Stimulated activated CD8-positive, alpha-beta memory T cell treated with anti-CD3 and anti-CD28 coated beads, Interleukin-4, amount 100 ng/mL, for 24 hours (primary cell): ENCODE results near the gene MRPL53.
"Not testable (repeated sequence)": the region's sequence is repeated elsewhere in the genome, so short reads cannot be mapped to it uniquely, and the experiment has no call there.

Experiments
- DNase-seq: peaks from one replicate; pipeline ENCODE4 v3.0.0-alpha.2; 2020; ENCODE audit warnings: low read depth

MRPL53 gene

DNA sequence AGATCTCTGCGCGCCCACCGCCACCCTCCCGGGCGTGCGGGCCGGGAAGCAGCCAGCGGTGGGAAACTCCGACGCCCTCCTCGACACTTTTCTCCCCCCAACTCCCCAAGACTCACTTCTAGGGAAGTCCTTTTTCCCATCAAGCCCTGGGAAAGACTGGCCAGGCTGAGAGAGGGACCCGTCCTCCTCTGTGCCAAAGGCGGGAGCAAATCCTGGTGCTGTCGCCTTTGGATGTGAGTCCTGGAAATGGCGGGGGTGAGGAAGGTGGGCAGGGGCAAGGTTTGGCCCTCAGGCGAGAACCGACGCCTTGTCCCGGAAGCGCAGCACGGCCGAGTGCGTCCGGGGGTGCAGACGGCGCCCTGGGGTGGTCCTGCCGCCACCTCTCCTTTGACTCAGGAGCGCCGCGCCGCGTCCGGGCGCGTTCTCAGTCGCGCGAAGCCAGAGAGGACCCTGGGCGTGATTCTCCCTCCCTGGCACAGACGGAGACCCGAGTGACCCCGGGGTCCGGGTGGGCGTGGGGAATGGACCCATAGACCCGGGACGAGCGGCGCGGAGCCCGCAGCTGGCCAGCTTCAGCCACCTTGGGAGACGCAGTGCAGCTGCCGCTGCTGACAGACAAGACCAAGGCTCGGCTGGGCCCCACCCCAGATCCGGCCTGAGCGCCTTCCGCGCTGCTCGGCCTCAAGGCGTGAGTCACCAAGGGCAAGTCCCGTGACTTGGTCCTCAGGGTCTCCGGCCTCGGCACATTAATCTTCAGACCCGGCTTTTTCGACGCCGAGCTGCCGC lies 30.4 kb upstream of the MRPL53 start:
- peak; percentile 50 for DNase-seq

DNA sequence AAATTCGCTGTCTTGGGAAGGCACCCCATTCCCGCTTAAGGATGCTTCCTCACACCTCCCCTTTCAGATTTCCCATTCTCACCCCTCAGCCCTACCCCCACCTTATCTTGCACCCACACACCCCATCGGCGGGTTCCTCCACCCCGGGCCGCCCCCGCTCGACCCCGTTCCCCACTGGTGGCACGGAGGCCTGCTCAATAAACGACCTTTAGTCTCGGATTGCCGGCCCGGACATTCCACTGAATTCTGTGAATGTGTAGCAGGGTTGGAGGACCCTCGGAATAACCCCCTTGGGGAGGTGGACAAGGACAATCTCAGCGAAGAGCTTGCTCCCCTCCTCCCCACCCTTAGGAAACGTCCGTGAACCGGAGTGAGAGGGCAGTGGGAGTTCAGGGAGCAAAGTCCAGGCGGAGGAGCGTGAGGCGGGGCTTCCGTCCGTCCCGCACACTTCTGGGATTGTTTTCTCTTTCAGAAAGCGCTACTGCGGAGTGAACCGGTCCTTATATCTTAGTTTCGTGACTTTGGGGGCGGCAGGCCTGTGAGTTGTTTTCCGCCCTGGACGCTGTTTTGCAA lies 29.8 kb upstream of the MRPL53 start:
- no peak for DNase-seq

DNA sequence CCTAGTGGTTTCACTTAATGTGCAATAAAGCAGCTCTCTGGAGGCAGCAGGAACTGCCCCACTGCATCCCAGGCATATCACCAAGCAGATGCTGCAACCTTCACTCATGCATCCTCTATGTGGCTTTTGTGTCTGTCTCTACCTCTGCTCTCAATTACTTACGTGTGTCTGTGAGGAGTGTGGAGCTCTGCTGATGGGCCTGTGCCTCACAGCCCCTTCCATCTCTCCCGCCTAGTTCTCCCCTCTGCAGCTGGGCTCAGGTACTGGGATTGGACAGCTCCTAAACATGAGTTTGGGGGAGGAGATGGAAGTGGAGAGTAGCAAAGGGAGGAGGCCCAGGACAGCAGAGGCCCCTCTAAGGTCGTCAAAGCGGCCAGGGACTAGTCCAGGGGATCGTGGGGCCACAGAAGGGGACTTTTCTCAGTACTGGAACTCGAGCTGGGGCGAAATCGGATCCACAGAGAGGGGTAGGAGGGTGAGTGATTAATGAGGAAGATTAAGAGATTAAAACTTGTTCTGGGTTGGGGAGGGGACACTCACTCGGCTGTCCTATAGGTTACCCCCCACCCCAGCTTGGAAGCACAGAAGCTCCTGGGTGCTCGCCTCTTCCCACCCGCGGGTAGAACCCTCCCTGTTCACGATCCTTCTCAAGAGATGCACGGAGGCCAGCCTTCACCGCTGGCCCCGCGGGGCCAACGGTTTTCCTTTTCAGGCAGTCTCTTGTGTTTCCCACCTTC lies 29.0 kb upstream of the MRPL53 start:
- DNase-seq: no peak

DNA sequence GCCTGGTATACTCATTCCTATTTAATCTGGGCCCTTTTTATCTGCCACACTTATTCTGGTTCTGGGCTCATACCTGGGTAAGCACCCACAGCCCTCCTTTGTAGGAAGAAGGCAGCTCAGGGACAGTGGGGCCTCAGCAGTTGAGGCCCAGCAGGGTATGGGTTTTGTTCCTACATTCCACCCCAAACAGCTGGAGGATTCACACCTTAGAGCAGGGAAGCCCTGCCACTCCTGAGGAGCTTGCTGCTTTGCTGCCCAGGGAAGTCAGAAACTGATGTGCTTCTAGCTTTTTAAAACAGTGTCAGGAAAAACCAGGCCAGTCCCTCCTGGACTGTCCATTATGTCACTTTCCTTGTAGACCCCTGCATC lies 28.1 kb upstream of the MRPL53 start:
- no peak for DNase-seq

DNA sequence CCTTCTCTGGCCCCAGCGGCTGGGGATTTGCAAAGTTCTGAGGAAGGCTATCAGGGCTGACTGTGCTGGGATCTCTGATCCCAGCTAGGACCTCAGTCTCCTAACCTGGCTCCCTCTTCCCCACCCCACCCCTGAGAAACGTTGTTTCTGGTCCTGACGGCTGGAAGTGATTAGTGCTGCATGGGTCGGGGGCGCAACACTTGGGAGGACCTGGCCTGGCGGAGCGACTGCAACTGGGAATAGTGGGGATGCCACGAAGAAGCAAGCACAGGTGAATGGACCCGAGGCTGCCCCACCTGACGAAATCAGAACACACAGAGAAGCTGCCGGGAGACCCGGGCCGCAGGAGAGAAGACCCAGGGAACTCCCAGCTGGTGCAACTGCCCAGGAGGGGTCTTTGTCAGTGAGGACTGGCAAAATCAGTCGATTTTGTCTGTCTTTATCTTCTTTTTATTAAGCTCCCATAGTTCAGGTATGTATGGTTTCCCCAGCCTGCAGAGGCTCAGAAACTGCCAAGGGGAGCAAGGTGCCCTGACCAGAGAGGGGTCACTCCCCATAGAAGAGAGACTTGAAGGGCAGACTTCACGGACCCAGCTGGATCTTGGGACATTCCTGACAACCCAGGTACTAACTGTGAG lies 27.6 kb upstream of the MRPL53 start:
- no peak for DNase-seq

DNA sequence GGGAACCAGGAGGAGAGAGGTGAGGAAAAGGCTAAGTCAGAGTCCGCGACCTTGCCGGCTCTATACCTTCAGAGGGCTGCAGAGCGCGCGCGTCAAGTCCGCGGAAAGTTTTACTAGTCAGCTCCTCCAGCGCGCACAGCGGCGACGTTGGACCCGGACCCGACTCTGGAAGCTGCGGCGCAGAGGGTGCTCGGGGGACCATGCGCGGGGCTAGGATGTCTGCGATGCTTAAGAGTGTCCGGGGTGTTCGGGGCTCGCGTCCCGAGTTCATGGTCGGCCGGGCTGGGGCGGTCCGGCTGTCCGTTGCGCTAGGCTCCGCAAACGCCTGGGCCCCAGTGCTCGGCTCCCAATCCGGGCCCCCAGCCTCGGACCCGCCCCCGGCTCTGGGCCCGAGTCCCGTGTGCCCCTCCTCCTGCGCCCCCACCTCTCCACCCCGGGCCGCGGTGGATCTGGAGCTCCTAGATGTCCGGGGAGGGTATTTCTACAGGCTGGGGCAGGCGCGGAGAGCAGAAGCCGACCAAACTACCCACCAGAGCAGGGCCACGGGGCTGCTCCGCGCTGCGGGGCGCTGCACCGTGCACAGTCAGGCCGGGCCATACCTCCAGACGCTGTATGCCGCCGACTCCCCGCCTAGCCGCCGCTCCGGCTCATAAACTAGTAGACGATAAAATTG lies 26.9 kb upstream of the MRPL53 start, which contains the start of gene LBX2:
LBX2 (minus strand) TSS at position 337 of the 673 bp plus-strand sequence; CDS start at position 271, 66 bp downstream.
- DNase-seq: no peak

DNA sequence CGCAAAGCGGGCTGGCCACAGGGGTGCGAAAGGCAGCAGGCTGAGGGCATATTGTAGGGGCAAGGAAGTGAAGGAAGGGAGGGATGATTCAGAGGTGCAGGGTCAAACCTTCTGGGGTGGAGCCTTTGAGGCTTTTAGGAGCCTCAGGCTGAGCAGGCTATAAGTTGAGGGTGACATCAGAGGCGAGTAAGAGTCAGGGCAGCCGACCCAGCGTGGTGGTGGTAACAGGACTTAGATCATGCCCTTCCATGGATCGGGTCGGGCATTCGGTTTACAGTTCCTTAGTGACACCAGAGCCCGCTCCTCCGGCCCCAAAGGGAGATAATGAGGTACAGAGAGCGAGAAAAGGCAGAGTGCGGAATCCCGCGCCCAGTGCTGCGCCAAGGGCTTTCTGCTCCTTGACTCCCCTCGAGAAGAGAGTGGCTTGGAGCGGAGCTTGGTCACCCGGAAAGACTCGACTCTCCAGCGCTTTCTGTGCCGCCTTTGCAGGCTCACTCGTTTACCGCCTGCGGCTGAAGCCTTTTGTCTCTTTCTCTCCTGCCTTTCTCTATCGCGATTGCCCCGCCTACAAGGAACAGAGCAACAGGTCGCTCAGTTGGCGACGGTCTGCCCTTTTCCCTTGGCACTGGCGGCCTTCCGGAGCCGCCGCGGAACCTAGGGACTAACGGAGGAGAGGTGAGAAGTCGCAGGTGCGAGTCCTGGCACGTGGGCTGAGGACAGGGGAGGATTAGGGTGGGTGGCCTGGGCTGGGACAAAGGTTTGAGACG lies 26.2 kb upstream of the MRPL53 start:
- DNase-seq: no peak

DNA sequence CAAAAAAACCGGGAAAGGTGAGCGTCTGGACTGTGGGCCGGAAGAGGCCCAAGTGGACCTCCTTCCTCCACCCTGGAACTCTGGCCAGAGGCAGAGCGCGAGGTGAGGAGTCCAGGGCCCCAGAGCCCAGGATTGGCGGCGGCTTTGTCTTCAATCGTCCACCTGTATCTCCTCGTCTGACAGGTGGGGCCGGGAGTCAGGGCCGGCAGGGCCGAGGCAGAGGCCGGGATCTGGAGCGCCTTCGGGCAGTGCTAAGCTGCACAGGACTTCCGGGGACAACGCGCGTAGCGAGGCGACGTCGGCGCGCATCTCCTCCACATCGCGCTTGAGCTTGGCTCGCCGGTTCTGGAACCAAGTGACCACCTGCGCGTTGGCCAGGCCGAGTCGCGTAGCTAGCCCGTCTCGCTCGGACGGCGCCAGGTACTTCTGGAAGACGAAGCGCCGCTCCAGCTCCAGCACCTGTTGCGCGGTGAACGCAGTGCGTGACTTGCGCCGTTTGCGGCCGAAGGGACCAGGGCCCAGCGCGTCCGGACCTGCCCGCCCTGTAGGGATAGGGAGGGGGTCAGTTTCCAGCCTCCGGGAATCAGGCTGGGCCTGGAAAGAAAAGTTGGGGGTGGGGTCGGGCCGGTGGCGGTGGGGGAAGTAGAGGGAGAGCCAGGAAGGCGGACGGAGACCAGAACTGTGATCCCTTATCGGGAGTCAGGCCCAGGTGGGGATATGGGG lies 25.5 kb upstream of the MRPL53 start:
- DNase-seq: no peak

DNA sequence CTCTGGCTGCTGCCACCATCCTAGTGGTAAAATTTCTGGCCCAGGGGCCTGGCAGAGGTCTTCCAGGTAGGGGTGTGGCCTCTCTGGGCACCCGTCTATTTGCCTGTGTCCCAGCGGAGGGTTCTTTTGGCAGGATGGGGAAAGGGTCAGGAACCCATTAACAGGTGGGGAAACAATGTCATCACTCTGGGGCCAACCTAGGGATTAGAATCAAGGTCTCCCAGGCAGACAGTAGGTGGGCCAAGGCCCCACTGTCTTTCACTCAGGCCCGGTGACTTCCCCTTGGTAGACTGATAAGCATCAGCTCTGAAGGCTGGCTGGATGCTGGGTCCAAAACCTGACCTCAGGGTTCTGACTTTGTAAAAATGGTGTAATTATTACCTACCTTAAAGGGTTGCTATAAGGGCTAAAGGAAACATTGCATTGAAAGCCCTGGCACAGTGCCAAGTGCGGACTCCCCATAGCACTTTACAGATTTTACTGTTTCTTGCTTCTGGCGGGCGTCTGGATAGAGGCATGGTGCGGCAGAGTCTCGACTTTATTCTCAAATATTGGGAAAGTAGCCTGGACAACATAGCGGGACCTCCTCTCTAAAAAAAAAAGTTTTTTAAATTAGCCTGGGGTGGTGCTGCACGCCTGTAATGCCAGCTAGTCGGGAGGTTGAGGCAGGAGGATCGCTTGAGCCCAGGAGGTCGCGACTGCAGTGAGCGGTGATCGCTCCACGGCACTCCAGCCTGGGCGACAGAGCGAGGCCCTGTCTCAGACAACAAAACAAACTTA lies 24.7 kb upstream of the MRPL53 start:
- no peak for DNase-seq

DNA sequence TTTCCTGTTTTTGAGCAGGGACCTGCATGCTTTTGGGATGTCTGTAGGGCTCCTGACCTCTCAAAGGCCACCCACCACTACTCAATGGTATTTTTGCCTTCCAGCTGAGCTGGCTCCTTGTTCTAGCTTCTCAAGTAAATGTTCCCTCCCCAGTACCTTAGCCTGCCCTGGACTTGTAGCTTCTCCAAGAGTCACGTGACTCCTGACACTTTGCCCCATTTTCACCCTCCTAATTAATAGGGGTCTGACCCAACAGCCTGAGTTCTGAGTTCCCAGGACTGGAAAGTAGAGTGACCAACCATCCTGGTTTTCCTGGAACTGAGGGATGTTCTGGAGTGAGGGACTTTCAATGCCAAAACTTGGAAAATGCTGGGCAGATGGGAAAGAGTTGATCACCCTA lies 23.0 kb upstream of the MRPL53 start:
- DNase-seq: no peak

DNA sequence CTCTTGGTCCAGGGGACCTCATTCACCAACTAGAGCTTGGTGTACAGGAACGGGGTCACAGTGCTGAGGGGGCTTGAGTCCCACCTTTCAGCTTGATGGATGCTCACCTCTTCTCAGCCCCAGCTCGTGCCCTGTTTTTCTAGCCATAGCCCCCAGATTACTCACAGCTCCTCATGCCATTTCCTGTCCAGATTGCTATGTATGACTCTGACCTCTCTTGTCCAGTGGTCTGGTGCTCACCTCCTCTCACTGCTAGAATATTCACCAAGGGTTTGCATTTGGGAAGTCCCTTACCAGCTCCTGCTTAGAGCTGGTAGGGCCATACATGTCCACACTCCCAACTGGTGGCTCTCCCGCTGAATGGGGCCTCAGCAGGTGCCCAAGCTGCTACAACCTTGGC lies 21.1 kb upstream of the MRPL53 start:
- DNase-seq: no peak

DNA sequence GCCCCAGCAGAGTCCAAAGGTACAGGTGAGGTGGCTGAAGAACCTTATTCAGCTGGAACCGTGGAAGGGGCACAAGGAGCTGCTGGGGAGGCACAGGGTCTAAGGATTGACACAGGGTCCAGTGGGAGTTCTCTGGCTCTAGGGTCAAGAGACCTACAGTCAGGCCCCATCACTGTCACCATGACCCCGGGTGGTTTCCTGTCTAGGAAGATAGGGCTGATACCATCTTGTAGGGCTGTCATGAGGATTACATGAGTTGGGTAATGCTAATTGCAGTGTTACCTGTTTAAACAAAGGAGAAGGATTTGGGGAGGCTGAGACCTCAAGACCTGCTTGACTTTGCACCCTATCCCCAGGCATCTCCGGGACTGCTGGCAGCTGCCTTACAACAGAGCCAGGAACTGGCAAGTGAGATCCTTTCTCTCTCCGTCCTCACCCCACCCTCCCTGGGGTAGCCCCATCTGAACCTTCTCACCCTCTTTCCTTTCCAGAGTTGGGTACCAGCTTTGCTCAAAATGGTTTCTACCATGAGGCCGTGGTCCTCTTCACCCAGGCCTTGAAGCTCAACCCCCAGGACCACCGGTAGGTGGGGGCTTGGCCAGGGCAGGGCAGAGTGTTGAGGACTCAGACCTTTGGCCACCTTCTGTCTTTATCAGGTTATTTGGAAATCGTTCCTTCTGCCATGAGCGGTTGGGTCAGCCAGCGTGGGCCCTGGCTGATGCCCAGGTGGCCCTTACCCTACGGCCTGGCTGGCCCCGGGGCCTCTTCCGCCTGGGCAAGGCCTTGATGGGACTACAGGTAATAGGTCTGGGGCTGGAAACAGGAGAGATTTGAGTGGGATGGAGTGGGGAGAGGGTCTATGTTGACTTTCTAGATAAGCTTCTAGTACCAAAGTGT lies 19.4 kb upstream of the MRPL53 start:
- no peak for DNase-seq

DNA sequence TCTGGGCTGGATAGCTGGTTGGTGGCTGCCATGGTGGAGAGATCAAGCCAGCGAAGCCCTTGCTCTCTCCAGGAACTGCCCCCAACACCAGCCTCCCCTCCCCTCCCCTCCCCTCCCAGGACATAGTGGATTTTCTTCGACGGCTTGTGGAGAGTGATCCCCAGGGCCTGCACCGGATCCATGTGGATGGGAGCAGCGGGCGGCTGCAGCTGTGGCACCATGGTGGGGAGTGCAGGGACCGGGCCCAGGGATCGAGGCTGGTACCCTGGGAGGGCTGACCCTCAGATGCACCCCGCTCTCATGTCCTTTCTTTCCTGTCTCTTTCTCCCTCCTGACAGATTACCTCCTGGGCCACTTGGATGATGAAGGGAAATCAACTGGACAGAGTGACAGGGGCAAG lies 17.4 kb upstream of the MRPL53 start:
- no peak for DNase-seq

DNA sequence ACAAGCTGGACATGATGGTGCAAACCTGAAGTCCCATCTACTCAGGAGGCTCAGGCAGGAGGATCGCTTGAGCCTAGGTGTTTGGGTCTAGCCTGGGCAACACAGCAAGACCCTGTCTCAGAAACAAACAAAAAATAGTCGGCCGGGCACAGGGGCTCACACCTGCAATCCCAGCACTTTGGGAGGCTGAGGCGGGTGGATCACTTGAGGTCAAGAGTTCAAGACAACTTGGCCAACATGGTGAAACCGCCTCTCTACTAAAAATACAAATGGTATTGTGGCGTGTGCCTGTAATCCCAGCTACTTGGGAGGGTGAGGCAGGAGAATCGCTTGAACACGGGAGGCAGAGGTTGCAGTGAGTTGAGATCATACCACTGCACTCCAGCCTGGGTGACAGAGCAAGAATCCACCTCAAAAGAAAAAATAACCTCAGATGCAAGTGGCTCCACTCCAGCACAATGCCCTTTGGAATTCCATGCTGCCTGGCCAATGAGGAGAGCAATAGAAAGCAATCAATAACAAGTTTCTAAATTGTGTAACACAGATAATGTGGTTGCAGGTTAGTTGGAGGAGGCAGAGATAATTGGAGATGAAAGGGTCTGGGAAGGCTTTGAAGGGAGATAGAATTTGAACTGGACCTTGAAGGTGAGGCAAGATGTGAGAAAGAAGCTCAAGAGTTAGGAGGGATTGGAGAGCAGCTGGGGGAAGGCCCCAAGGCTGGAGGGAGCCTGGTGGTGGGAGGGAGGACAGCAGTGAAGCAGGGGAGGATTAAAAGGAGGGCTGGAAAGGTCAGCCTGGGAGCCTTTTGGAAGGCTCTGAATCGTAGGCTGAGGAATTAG lies 16.4 kb upstream of the MRPL53 start:
- DNase-seq: no peak

DNA sequence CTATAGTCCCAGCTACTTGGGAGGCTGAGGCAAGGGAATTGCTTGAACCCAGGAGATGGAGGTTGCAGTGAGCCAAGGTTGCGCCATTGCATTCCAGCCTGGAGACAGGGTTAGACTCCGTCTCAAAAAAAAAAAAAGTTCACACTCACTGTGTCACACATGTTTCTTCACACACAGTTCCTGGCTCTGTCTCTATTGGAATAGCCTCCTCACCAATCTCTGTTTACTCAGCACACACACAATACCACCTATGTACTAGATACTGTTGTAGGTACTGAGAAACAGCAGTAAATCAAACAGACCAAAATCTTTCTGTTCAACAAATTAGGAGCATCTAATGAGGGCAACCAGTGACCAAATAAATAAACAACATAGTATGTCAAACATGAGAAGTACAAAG lies 13.7 kb upstream of the MRPL53 start:
- DNase-seq: no peak

DNA sequence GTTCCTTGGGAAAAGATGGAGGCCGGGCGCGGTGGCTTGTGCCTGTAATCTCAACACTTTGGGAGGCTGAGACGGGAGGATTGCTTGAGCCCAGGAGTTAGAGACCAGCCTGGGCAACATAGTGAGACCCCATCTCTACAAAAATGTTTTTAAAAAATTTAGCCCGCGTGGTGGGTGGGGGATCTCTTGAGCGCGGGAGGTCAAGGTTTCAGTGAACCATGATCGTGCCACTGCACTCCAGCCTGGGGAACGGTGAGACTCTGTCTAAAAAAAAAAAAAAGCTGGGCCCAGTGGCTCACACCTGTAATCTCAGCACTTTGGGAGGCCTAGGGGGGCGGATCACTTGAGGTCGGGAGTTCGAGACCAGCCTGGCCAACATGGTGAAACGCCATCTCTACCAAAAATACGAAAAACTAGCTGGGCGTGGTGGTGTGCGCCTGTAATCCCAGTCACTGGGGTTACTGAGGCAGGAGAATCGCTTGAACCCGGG lies 11.2 kb upstream of the MRPL53 start:
- DNase-seq: not testable (repeated sequence)

DNA sequence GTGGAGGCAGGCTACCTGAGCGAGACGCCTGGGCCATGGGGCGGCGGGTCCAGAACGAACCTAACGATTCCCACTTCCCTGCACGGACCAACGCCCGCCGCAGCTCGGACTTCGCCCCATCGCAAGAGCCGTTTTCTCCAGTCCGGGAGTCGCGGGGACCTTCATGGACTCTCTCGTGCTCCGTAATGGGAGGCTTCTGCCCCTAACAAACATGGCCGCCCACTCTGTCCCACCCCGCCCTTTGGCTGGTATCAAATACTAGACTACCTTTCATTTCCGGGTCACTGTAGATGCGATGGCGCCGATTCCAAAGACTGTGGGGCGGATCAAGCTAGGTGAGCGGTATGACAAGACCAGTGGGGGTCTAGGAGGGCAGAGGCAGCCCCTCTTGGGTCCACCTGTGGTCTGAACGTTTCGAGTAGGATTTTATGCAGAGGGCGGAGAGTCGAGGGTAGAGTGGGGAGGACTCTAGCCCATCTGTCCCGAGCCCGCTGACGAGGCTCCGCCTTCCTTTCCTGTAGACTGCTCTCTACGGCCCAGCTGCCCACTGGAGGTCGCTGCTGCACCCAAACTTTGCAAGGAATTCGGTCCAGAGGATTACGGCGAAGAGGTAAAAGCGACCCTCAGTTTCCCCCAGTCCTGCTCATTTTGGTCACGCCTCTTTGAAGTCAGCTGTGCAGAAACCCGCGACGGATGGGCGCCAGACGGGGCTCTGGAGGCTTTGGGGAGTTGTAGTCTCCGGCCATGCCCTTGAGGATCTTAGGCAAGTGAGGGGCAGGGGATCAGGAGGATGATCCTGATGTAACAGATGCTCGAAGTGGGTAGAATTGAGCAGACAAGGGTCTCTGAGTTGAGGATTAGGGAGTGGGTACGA lies 10.6 kb upstream of the MRPL53 start, which contains the start of the genes CCDC142 and TTC31:
CCDC142 (minus strand) TSS at position 198 of the 874 bp plus-strand sequence; CDS start at position 37, 161 bp downstream.
TTC31 (plus strand) TSS at position 281 of the 874 bp plus-strand sequence; CDS start at position 296, 15 bp downstream.
- peak; percentile 85 for DNase-seq
